AG09309 (cell line): Measurements from ENCODE around the gene FILIP1L.
A peak's percentile ranks its signal among the peaks of the same experiment; 100 is the strongest.

Experiments
- DNase-seq: peaks from one replicate; pipeline ENCODE4 v3.0.0-alpha.2; 2010; ENCODE audit warnings: low read depth
- H3K4me3 ChIP-seq: 2 replicates; pipeline ENCODE4 v1.5.1; 2011; ENCODE audit warnings: mild to moderate bottlenecking, low read depth, low read length, moderate library complexity; ENCODE audit not compliant: control insufficient read depth
- CTCF ChIP-seq: IDR thresholded peaks from 2 replicates; pipeline ENCODE4 v1.5.1; 2011; ENCODE audit warnings: mild to moderate bottlenecking, low read depth, low read length, inconsistent platforms; ENCODE audit not compliant: insufficient read depth, control insufficient read depth; ENCODE audit errors: missing control alignments

Gene FILIP1L

GRCh38 chr3:99934975-99935797, 179.1 kb downstream of the FILIP1L start:
- no peak overlapping the region for H3K4me3 ChIP-seq
- no peak for TF ChIP-seq CTCF
- no peak for DNase-seq

- no peak for DNase-seq
- no peak for TF ChIP-seq CTCF
- no peak overlapping the region for H3K4me3 ChIP-seq
These were observed 180.1 kb downstream of the FILIP1L start for GRCh38 chr3:99933971-99934750.

GRCh38 chr3:99931059-99931458, 183.2 kb downstream of the FILIP1L start:
- H3K4me3 ChIP-seq: no peak overlapping the region
- TF ChIP-seq CTCF: no peak
- DNase-seq: no peak

GRCh38 chr3:99929745-99930139, 184.6 kb downstream of the FILIP1L start:
- H3K4me3 ChIP-seq: no peak overlapping the region
- no peak for TF ChIP-seq CTCF
- DNase-seq: no peak

- H3K4me3 ChIP-seq: no peak overlapping the region
- DNase-seq: no peak
- TF ChIP-seq CTCF: peak; percentile 2
These were observed 185.2 kb downstream of the FILIP1L start for GRCh38 chr3:99928771-99929744.
